Measurements from ENCODE around the gene CDH23.

CDH23 gene

DNA sequence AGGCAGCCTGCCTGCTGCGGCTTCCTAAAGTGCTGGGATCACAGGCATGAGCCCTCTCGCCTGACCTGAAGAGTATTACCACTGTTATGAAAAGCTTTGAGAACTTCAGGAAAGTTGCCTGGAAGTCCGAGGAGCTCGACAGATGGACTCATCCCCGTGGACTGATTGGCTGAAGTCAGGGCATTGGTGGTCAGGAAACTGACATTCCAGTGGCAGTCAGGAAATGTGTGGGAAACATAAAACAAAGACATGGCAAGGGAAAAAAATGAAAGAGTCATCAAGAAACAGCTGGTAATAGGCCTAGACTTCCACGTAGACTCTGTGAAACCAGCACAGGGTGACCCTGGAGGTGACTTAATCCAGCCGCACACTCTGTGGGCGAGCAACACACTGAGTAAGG lies 123.3 kb downstream of the CDH23 start:
- no peak for DNase-seq
- H3K9me3 ChIP-seq = no peaks in the 10 kb centered on the region
- no peaks in the 10 kb centered on the region for H3K36me3 ChIP-seq
- no peak overlapping the region for H3K4me3 ChIP-seq
- H3K27me3 ChIP-seq = peaks cover 0 to 23% of the 10 kb centered on the region in 2 donors
- no peak overlapping the region for H3K27ac ChIP-seq
- TF ChIP-seq CTCF (IDR thresholded peaks at IDR 0.05) = no peak
- intact Hi-C loops (cut with DNase I; ENCODE audit: low total_unique reads) = no loop called here
- no peaks in the 10 kb centered on the region for H3K4me1 ChIP-seq

GRCh38 chr10:71521504-71522441 lies 125.1 kb downstream of the CDH23 start:
- intact Hi-C loops (cut with DNase I; ENCODE audit: low total_unique reads) = no loop called here
- no peak overlapping the region for H3K4me3 ChIP-seq
- H3K27ac ChIP-seq = no peak overlapping the region
- no peaks in the 10 kb centered on the region for H3K9me3 ChIP-seq
- no peak for DNase-seq
- no peaks in the 10 kb centered on the region for H3K36me3 ChIP-seq
- H3K27me3 ChIP-seq = peaks cover 0 to 36% of the 10 kb centered on the region in 2 donors
- no peak for TF ChIP-seq CTCF (IDR thresholded peaks at IDR 0.05)
- no peaks in the 10 kb centered on the region for H3K4me1 ChIP-seq

- intact Hi-C loops (cut with DNase I; ENCODE audit: low total_unique reads) = no loop called here
- Histone ChIP-seq H3K9me3 (no peaks in the 10 kb centered on the region), H3K27me3 (peaks cover 0 to 43% of the 10 kb centered on the region in 2 donors), H3K36me3 (no peaks in the 10 kb centered on the region), H3K27ac (no peak overlapping the region), H3K4me1 (no peaks in the 10 kb centered on the region), H3K4me3 (no peak overlapping the region)
- no peak for DNase-seq
- no peak for TF ChIP-seq CTCF (IDR thresholded peaks at IDR 0.05)
These were observed 125.9 kb downstream of the CDH23 start for GRCh38 chr10:71522442-71523144.

- no peaks in the 10 kb centered on the region for H3K36me3 ChIP-seq
- intact Hi-C loops (cut with DNase I; ENCODE audit: low total_unique reads) = no loop called here
- H3K4me3 ChIP-seq = no peak overlapping the region
- H3K27me3 ChIP-seq = peaks cover 0 to 43% of the 10 kb centered on the region in 2 donors
- DNase-seq = no peak
- TF ChIP-seq CTCF (IDR thresholded peaks at IDR 0.05) = no peak
- no peaks in the 10 kb centered on the region for H3K4me1 ChIP-seq
- no peaks in the 10 kb centered on the region for H3K9me3 ChIP-seq
- H3K27ac ChIP-seq = no peak overlapping the region
These were observed 127.0 kb downstream of the CDH23 start for GRCh38 chr10:71523756-71524155.

GRCh38 chr10:71525092-71525491 lies 128.4 kb downstream of the CDH23 start:
- Histone ChIP-seq H3K36me3 (no peaks in the 10 kb centered on the region), H3K4me1 (no peaks in the 10 kb centered on the region), H3K27me3 (peaks cover 0 to 43% of the 10 kb centered on the region in 2 donors), H3K27ac (no peak overlapping the region), H3K4me3 (no peak overlapping the region), H3K9me3 (no peaks in the 10 kb centered on the region)
- intact Hi-C loops (cut with DNase I; ENCODE audit: low total_unique reads) = no loop called here
- DNase-seq = no peak
- no peak for TF ChIP-seq CTCF (IDR thresholded peaks at IDR 0.05)
